AML-193 (cell line): Measurements from ENCODE around the gene LETM1.

Experiments used
- DNase-seq, 2 experiments: peaks; one replicate each; lab custom pipeline; 2025; lab: John Stamatoyannopoulos, UW

LETM1 gene

GRCh38 chr4:1826531-1827350, 29.2 kb downstream of the LETM1 start:
- DNase-seq, result no peak

GRCh38 chr4:1825326-1825725, 30.6 kb downstream of the LETM1 start:
- no peak for DNase-seq

- no peak for DNase-seq
Observed at GRCh38 chr4:1824746-1825145, 31.2 kb downstream of the LETM1 start.

GRCh38 chr4:1823545-1823932, 32.4 kb downstream of the LETM1 start:
- DNase-seq, result no peak

- no peak for DNase-seq
Observed at GRCh38 chr4:1822568-1823544, 33.1 kb downstream of the LETM1 start.

GRCh38 chr4:1821679-1822567, 34.0 kb downstream of the LETM1 start:
- DNase-seq, result no peak

GRCh38 chr4:1819816-1820215, 36.1 kb downstream of the LETM1 start:
- no peak for DNase-seq

GRCh38 chr4:1819284-1819683, 36.7 kb downstream of the LETM1 start:
- no peak for DNase-seq

- DNase-seq, result no peak
Observed at GRCh38 chr4:1815997-1816860, 39.7 kb downstream of the LETM1 start.

GRCh38 chr4:1815096-1815996, 40.6 kb downstream of the LETM1 start:
- no peak for DNase-seq

- DNase-seq, result no peak
Observed at GRCh38 chr4:1814453-1814852, 41.5 kb downstream of the LETM1 start.

- no peak for DNase-seq
Observed at GRCh38 chr4:1813915-1814314, 42.0 kb downstream of the LETM1 start.

- no peak for DNase-seq
Observed at GRCh38 chr4:1813231-1813630, 42.7 kb downstream of the LETM1 start.

- DNase-seq, result no peak
Observed at GRCh38 chr4:1812720-1813119, 43.2 kb downstream of the LETM1 start.

- DNase-seq, result no peak
Observed at GRCh38 chr4:1810765-1811164, 45.2 kb downstream of the LETM1 start.

GRCh38 chr4:1809754-1810502, 46.0 kb downstream of the LETM1 start:
- peak; percentile 28 to 43 for DNase-seq

- no peak for DNase-seq
Observed at GRCh38 chr4:1808851-1809753, 46.9 kb downstream of the LETM1 start.

- no peak for DNase-seq
Observed at GRCh38 chr4:1808396-1808795, 47.6 kb downstream of the LETM1 start.
